Testis (tissue), 3 donors: ENCODE measurements around the gene RPTN. TPM values are rescaled to one million over a fixed set of nuclear protein-coding genes. Genes with fewer than 3 reads are reported as not detected.

Experiments
- DNase-seq: peaks from one replicate; pipeline ENCODE4 v3.0.0-alpha.2; 2019
- H3K27ac ChIP-seq, 2 donors: fragments of 200-600 bp; sonication (generic); one replicate each; pipeline ENCODE4 v1.5.1; 2019
- H3K27me3 ChIP-seq: fragments of 200-600 bp; sonication (generic); one replicate; pipeline ENCODE4 v1.5.1; 2019
- H3K36me3 ChIP-seq: fragments of 200-600 bp; sonication (generic); one replicate; pipeline ENCODE4 v1.5.1; 2017; ENCODE audit warnings: low read depth; ENCODE audit errors: missing control alignments
- H3K4me1 ChIP-seq: fragments of 200-600 bp; sonication (generic); one replicate; pipeline ENCODE4 v1.5.1; 2019
- H3K4me3 ChIP-seq, 2 donors: fragments of 200-600 bp; sonication (generic); one replicate each; pipeline ENCODE4 v1.5.1; 2017 to 2019
- H3K9me3 ChIP-seq: fragments of 200-600 bp; sonication (generic); one replicate; pipeline ENCODE4 v1.5.1; 2017
- CTCF ChIP-seq, 3 experiments: fragments of 450-650 bp in 2 of 3; fragments of 200-600 bp in 1 of 3; sonication (generic) in 1 of 3; IDR thresholded peaks; one replicate each; pipeline ENCODE4 v1.5.1; 2016 to 2019; ENCODE audit warnings: antibody characterized with exemption in 3 of 3, mild to moderate bottlenecking in 2 of 3, moderate library complexity in 1 of 3
- POLR2A ChIP-seq: fragments of 450-650 bp; IDR thresholded peaks from one replicate; pipeline ENCODE4 v1.6.1; 2017; ENCODE audit warnings: antibody characterized with exemption, mild to moderate bottlenecking, moderate library complexity
- WGBS, 2 donors: methylation state at CpG; one replicate each; pipeline ENCODE4 v1.1.5; 2018; 5-methylcytosine and 5-hydroxymethylcytosine counted together
- intact Hi-C: fragments of 100-400 bp; cut with DNase I; formaldehyde crosslinking; loops from one replicate; pipeline ENCODE4 v1.15.1; 2023; ENCODE audit warnings: low total_unique reads
- polyA plus RNA-seq: library from polyadenylated mRNA; stranded (reverse); fragments of 350-450 nt; fragmentation: Illumina TruSeq; extraction: RNeasy Lipid Tissue Mini Kit (QIAGEN cat#74804); gene quantifications from one replicate; pipeline ENCODE4 v1.2.3, GENCODE V29; 2014; ENCODE audit warnings: low read depth, low replicate concordance; ENCODE audit not compliant: insufficient read depth
- total RNA-seq, 2 donors: library from RNA; depleted of rRNA; stranded (reverse); fragments of >200 nt; gene quantifications; one replicate each; pipeline ENCODE4 v1.2.3, GENCODE V29; 2016

The RPTN gene
- total and polyA plus RNA-seq, 3 donors from 2014 or later: 0.06 TPM; not detected in 2

- DNase-seq: no peak
- H3K27ac ChIP-seq: no peak overlapping the region
- intact Hi-C loops: no loop called here
- H3K36me3 ChIP-seq: no peaks in the 10 kb centered on the region
- H3K27me3 ChIP-seq: no peaks in the 10 kb centered on the region
- no peaks in the 10 kb centered on the region for H3K9me3 ChIP-seq
- H3K4me3 ChIP-seq: no peak overlapping the region
- WGBS, 2 donors: 78 to 81% methylated on average over 5 of the region's 5 CpGs
- TF ChIP-seq POLR2A (no peak), CTCF (IDR thresholded peaks at IDR 0.05) (no peak)
- peaks cover 3% of the 10 kb centered on the region for H3K4me1 ChIP-seq
Measured at GRCh38 chr1:152170287-152170905, 11.4 kb upstream of the RPTN start.

GRCh38 chr1:152169366-152170025, 10.5 kb upstream of the RPTN start:
- Histone ChIP-seq H3K9me3 (no peaks in the 10 kb centered on the region), H3K27ac (no peak overlapping the region), H3K4me3 (no peak overlapping the region), H3K36me3 (no peaks in the 10 kb centered on the region), H3K27me3 (no peaks in the 10 kb centered on the region), H3K4me1 (peaks cover 3% of the 10 kb centered on the region)
- DNase-seq: no peak
- intact Hi-C loops: no loop called here
- TF ChIP-seq CTCF (IDR thresholded peaks at IDR 0.05) (no peak), POLR2A (no peak)
- 69 to 71% methylated on average over 4 of the region's 4 CpGs for WGBS, 2 donors

- no peaks in the 10 kb centered on the region for H3K36me3 ChIP-seq
- no peaks in the 10 kb centered on the region for H3K27me3 ChIP-seq
- no peak overlapping the region for H3K4me3 ChIP-seq
- peaks cover 3% of the 10 kb centered on the region for H3K4me1 ChIP-seq
- no peak for TF ChIP-seq POLR2A
- no peak for TF ChIP-seq CTCF (IDR thresholded peaks at IDR 0.05)
- H3K9me3 ChIP-seq: no peaks in the 10 kb centered on the region
- WGBS, 2 donors: 67 to 69% methylated on average over 1 of the region's 1 CpG
- DNase-seq: no peak
- no peak overlapping the region for H3K27ac ChIP-seq
- intact Hi-C loops: no loop called here
Measured at GRCh38 chr1:152168535-152168868, 9.5 kb upstream of the RPTN start.

GRCh38 chr1:152167835-152168534, 9.0 kb upstream of the RPTN start:
- TF ChIP-seq CTCF (IDR thresholded peaks at IDR 0.05) (no peak), POLR2A (no peak)
- H3K9me3 ChIP-seq: no peaks in the 10 kb centered on the region
- peaks cover 3% of the 10 kb centered on the region for H3K4me1 ChIP-seq
- no peaks in the 10 kb centered on the region for H3K36me3 ChIP-seq
- no peak overlapping the region for H3K27ac ChIP-seq
- H3K27me3 ChIP-seq: no peaks in the 10 kb centered on the region
- WGBS, 2 donors: 58 to 72% methylated on average over 3 of the region's 3 CpGs
- no peak overlapping the region for H3K4me3 ChIP-seq
- intact Hi-C loops: no loop called here
- DNase-seq: no peak
